Ovary (tissue), 3 donors: ENCODE results near the gene TMEM126A.

Experiments
- CTCF ChIP-seq, 3 donors: fragments of 450-650 bp in 2 of 3; fragments of 200-600 bp in 1 of 3; IDR thresholded peaks; one replicate each; pipeline versions ENCODE4 v1.5.1 to v1.8.0; 2016 to 2022; ENCODE audit warnings: antibody characterized with exemption in 3 of 3, mild to moderate bottlenecking in 1 of 3
- EP300 ChIP-seq: sonication (generic); formaldehyde crosslinking; IDR thresholded peaks from one replicate; pipeline ENCODE4 v1.6.1; 2017; ENCODE audit warnings: antibody characterized with exemption
- POLR2A ChIP-seq: fragments of 450-650 bp; IDR thresholded peaks from one replicate; pipeline ENCODE4 v1.6.1; 2017; ENCODE audit warnings: antibody characterized with exemption, mild to moderate bottlenecking, moderate library complexity
- donor health status: DM: no; HTN: no; CAD: no.

DNA sequence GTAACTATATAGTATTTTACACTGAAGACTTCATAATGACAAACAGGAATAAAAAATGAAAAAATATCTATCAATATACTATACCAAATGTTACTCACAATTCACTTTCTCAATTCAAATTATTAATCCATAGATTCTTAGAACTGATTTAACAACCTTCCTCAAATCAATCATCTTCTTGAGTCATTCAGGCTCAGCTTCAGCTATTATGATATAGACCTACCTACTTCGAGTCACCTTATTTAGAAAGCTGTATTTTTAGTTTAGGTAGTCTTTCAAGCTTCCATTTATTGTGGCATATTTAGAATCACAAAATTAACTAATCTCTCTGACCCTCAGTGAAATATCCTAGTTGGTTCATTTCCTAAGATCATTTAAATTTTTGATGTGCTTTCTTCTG lies 9.0 kb downstream of the TMEM126A start:
- no peak for TF ChIP-seq CTCF (IDR thresholded peaks at IDR 0.05)
- no peak for TF ChIP-seq POLR2A
- no peak for TF ChIP-seq EP300
